ENCODE measurements around the gene ATG16L1. TPM values are rescaled to one million over a fixed set of nuclear protein-coding genes. Genes with fewer than 3 reads are reported as not detected.

The ATG16L1 gene
- total RNA-seq, 1 donor from 2014 or later, result 62.2 TPM

DNA sequence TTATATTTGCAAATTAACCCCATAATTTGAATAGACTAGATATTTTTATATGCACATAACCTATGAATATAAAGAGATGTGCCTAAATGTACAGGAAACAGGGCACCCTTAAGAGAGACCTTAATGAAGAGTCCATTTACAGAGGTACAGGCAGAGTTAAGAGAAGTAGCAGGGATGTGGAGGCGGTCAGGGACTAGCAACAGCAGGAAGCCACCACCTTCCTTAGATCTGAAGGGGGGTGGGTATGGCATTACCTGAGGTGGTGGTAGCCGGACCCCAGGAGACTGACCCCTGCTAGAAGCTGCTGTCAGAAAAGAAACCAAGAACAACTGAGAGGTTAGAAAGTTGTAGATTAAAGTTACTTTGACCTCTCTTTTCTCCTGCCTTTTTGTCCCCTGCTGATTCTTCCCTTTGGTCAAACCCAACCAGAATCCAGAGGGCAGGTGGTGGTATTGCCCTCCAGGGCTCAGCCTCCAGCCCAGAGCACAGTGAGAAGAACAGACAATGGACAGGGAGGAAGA, 24.9 kb upstream of the ATG16L1 start:
- intact Hi-C loops (cut with micrococcal nuclease), result no loop called here

DNA sequence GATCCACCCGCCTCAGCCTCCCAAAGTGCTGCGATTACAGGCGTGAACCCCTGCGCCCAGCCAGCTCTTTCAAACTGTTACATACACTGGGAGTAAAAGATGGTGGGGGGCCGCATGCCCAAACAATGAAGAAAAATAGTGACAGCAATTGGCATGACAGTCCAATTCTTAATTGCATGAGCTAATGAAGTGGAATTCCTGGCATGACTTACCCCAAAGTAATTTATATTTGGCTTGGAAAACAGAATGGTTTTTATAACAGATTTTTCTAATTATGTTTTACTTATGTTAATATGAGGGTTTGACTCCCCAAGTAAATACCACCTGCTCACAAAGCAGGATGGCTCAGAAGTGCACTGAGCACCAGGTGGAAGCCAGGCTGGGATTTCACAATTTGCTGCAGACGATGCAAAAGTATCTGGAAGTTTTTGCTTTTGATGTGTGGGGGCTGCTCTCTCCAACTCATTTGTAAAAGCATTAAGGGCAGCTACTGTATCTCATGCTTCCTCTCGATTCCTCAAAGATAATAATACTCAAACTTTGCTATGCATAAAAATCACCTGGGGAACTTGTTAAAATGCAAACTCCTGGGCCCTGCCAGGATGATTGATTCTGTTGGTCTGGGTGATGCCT, 24.0 kb upstream of the ATG16L1 start:
- intact Hi-C loops (cut with micrococcal nuclease), result no loop called here

DNA sequence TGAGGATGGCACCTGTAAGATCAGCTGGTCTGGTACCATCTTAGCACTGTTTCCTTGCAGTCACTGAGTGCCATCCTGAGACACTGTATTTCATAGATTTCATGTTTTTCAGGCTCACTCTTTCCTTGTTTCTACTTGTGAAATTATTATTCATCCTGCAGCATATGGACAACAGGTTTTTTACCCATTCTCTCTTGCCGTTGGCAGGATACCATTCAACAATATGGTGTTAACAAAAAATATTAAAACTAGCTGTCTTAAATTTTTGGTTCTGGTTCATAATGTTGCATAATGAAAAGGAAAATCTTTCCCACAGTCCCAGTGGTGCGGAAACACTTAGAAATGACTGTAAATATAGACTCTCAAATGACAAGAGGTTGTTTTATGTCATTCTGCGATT, 23.1 kb upstream of the ATG16L1 start:
- intact Hi-C loops (cut with micrococcal nuclease), result no loop called here

DNA sequence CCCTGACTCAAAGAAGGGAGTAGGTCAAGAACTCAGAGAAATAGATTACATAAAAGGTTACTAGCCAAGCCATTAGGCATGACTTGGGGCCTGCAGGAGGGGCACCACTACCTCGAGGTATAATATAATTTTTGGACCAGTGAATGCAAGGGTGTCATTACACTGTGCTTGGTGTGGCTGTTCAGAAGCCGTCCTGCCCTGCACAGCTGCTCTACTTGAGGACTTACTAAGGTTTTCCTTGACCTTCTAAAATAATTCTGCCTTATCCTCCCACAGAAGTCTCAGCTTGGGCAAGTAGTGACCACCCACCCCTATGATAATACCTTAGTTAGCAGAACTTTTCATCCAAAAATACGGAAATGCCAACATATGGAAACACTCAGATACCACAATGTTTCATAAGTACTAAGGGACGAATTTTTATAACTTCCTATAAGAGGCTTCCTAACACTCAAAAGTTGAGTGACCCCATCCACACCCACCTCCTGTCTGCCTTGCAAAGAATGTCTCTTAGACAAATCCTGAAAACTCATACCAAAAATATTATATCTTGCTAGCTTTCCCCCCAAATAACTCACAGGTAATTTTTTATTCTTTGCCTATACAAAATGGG, 17.7 kb upstream of the ATG16L1 start:
- intact Hi-C loops (cut with micrococcal nuclease), result loop anchor here (2.0 to 5.0 kb wide), 2 partner anchors 17 to 151 kb away; partner anchors contain the start of gene ATG16L1

DNA sequence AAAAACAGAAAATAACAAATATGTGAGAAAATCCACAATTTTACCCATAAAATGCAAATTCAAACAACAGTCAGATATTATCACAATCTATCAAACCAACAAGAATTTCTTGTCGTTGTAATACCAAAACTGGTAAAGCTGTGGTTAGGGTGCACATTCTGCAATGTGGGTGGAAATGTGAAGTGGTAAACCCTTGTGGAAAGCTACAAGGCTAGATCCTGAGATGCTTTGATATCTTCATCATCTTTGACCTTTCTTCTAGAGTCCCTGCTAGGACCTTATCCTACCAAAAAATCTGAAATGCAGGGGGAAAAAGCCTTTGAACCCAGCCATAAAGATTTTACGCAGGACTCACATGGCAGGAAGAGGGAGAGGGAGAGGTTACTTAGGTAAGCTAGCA, 17.2 kb upstream of the ATG16L1 start:
- intact Hi-C loops (cut with micrococcal nuclease), result loop anchor here (2.0 to 5.0 kb wide), 2 partner anchors 17 to 152 kb away; partner anchors contain the start of gene ATG16L1

DNA sequence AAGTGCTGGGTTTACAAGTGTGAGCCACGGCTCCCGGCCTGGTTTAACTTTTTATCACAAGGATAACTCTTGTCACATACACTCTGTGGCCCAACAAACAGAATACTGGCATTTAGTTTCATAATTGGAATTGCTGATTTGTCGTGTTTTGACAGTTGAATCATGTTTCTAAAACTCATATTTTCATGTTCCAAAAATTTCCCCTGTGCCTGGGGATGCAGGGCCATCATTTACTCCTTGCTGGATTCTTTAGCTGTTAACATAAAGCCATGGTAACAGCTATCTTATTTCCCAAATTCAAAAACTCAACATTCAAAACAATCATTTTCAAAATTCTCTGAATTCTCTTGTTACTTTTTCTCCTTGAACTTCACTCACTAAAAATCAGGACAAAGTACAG, 16.5 kb upstream of the ATG16L1 start:
- intact Hi-C loops (cut with micrococcal nuclease), result loop anchor here (2.0 to 5.0 kb wide), 2 partner anchors 16 to 153 kb away; partner anchors contain the start of gene ATG16L1

DNA sequence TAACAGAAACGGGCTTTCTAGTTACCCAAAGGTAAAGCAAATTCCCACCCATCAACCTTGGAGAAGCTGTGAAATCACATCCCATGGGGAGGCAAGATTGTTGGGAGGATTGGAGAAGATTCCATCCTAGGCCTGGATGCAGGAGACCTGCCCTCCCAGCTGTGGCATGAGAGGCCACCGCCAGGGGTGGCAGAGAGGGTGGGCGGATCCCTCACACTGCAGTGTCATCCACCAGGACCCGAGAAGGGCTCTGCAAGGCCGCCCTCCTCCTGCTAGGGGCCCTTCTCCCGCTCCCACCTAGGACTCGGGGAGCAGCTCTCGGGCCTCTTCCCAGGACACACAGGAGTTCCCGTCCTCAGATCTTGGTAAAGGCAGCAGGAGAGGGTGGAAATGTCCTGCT, 15.5 kb upstream of the ATG16L1 start:
- intact Hi-C loops (cut with micrococcal nuclease), result loop anchor here (2.0 kb wide), 1 partner anchor 15 kb away; the partner anchor contains the start of gene ATG16L1

DNA sequence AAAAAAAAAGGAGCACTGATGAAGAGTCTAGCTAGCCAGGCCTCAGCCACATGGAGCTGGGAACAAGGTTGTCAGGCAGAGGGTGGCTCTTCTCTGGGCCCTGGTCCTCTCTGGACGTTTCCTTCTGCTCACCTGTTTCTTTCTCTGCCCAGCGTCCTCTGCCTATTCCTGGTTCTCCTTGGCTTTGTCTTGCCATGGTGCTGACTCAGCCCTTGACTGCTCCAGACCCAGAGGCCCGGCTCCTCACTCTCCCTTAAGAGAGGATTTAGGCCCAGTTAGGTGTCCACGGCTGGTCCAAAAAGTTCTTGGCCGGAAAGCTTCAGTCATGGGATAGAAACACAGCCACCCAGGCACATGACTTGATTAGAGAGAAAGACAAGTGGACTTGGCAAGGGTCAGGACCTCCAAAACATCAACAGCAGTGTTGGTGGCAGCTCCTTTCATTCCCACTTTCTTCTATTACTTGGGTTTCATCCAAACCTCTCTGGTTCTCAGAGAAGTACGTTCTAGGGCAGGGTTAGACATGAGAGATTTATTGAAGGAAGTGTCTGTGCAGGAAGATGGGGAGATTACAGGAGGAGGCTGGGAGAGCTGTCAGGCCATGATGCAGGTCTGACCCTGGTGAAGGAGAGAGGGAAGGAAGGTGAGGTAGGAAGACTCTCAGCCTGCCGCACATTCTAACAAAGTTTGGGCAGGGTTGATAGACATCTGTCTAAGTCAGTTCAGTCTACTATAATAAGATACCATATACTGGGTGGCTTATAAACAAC, 14.5 kb upstream of the ATG16L1 start:
- intact Hi-C loops (cut with micrococcal nuclease), result no loop called here

DNA sequence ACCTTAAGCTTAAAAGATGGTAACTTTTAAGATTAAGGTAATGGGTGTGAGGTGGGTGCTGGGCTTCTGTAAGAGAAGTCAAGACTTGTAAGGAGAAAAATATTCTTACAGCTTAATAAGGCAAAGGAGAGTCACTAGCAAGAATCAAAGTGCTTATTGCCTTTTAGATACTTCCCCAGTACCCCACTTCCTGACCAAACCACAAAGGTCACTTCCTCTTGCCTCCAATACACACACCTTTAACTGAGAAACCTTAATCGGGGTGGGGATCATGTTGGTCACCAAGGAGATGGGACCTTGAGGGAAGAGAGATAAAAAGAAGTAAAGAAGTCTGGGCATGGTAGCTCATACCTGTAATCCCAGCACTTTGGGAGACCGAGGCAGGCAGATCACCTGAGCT, 10.6 kb upstream of the ATG16L1 start:
- intact Hi-C loops (cut with micrococcal nuclease), result loop anchor here (1.0 kb wide), 1 partner anchor 10 kb away; no protein-coding TSS in a partner anchor

DNA sequence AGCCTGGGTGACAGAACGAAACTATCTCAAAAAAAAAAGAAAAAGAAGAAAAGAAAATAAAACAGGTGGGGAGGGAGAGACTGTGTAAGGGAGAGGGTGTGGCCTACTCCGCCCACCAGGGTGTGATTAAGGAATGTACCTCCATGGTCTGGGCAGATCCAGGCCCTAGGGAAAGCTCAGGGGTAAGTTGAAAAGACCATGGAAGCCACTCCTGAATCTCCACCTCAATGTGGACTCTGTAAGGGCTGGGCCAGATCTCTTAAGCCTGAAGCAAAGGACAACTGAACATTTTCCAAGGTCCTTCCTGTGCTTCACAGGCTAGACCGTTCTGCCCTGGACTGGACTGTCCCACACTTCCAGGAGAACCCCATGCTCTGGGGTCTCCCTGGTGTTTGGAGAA, 9.7 kb upstream of the ATG16L1 start:
- intact Hi-C loops (cut with micrococcal nuclease), result loop anchor here (1.0 kb wide), 1 partner anchor 11 kb away; no protein-coding TSS in a partner anchor

DNA sequence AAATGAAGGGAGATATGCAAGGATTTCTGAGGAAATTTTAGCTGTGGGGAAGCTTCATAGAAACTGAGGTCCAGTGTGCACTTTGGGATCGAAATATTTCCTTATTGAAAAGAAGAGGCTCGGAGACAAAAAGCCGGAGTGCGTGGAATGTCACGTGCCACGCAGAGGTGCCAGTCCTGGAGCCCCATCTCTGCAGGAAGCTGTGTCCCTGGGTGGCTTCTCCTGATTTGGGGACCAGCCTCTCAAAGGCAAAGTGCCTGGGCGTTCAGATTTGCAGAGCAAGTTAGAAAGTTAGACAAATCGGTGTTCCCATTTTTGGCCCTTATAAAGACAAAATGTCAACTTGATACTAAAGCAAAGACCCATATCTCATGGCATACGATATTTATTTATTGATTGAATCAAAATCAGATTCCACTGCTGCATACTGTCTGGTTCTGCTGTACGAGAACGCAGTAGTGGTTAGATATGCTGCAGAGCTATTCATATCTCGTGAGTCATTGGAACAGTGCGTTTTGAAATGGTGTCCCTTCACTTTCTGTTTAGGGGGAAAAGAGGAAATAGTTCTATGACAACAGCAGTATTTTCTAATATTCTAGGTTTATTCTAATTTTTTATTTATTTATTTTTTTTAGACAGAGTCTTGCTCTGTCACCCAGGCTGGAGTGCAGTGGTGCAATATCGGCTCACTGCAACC, 9.1 kb upstream of the ATG16L1 start:
- intact Hi-C loops (cut with micrococcal nuclease), result no loop called here

DNA sequence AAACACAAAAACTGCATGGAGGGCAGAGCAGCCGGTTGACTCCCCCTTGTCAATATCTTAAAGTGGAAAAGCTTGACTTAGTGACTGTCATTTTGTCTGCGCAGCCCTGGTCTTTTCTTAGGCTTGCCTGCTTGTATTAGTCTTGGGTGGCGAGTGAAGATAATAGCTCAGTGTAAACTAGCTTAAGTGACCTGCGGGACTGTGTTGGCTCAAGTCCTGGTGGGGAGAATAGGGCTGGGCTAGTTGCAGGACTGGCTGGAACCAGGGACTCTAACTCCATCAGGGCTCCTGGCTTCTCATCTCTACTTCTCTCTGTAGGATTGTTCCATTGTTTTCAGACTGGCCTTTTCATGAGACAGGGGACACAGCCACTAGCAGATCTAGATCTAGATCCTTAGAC, 8.1 kb upstream of the ATG16L1 start:
- intact Hi-C loops (cut with micrococcal nuclease), result no loop called here

DNA sequence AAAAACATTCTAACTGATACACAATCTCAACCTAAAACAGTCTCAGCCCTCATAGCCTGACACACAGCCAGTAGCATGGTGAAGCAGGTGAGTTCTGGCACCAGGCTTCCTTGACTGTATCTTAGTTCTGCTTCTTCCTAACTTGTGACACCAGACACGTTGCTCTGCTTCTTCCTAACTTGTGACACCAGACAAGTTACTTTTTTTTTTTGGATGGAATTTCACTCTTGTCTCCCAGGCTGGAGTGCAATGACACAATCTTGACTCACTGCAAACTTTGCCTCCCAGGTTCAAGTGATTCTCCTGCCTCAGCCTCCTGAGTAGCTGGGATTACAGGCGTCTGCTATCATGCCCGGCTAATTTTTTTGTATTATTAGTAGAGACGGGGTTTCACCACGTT, 6.7 kb upstream of the ATG16L1 start:
- intact Hi-C loops (cut with micrococcal nuclease), result no loop called here

DNA sequence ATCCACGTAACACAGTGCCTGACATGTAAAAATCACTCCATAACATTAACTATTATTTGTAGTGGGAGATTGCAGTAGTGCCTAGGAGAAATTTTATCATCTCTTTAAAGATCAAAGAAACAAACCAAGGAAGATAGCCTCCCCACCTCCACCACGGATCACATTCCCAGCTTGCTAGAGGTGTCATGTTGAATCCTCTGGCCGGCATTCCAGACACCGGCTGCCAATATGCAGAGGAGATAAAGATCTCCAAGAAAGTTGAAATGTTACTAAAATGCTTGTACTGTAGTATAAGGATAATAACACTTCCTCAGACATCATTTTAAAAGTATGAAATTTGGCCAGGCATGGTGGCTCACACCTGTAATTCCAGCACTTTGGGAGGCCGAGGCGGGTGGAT, 6.1 kb upstream of the ATG16L1 start:
- intact Hi-C loops (cut with micrococcal nuclease), result no loop called here

DNA sequence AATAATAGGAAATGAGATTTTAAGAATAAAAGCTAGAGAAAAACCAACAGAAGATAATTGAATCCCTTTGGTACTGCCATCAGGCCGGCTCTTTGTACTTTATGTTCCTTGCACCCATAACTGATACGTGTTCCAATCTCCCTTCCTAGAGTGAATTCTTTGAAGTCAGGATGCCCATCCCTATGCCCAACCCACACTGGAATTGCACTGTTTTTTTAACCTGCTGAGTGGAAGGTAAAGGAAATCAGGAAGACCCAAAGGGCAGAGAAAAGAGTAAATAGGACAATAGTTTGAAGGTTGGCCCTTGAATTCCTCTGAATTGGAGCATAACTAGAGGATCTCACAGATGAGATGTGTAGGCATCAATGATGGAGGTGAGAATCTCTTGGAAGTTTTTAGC, 4.4 kb upstream of the ATG16L1 start:
- intact Hi-C loops (cut with micrococcal nuclease), result no loop called here

DNA sequence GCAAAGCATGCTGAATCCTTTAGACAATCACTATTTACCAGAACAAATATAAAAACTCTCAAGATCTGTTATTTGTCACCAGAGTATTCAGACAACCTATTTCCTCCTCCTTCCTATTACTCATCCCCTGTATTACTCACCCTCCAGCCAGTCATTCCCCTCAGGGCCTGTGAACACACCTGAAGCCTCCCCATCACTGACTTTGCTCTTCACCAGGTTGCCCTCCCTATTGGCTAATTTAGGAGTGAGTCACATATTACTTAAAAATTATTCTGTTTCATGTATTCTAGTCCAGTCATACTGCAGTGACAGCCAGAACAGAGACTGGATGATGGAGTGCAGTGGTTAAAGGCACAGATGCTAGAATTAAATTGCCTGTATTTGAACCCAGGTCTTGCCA, 3.7 kb upstream of the ATG16L1 start:
- intact Hi-C loops (cut with micrococcal nuclease), result no loop called here

DNA sequence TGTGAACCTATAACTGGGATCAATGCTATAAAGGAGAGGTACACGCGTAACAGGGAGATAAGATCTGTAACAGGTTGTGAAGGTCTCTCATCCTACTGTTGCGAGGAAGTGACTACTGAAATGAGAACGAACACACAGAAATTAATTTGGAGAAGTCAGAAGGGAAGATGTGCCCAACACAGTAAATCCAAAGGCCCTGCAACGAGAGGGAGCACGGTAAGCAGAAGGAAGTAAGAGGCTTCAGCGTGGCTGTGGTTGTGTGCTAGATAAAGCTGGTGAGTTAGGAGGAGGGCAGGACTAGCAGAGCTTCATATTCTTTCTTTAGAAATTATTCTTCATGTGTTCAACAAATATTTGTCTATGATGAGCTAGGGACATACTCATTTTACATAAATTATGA, 2.5 kb upstream of the ATG16L1 start:
- intact Hi-C loops (cut with micrococcal nuclease), result no loop called here

DNA sequence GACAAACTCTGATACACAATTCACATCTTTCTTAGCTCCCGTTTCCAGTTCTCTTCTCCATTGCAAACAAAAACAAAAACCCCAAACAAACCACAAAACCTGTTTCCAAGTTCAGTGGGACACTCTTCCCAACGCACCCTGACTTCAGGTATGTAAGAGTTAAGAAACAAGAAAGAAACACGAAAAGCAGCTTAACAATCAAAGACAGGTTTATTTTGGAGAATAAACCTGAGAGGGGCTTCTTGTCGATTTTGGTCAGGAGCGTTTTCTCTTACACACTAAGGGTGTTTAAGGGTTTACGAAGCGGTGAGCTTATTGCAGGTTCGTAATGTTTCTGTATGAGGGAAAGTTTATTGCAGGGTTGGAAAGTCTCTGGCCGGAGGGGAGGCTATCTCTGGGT, 905 bp upstream of the ATG16L1 start:
- intact Hi-C loops (cut with micrococcal nuclease), result loop anchor here (2.0 to 5.0 kb wide), 5 partner anchors 16 to 698 kb away; partner anchors contain the start of genes EIF4E2, GIGYF2 and TIGD1

DNA sequence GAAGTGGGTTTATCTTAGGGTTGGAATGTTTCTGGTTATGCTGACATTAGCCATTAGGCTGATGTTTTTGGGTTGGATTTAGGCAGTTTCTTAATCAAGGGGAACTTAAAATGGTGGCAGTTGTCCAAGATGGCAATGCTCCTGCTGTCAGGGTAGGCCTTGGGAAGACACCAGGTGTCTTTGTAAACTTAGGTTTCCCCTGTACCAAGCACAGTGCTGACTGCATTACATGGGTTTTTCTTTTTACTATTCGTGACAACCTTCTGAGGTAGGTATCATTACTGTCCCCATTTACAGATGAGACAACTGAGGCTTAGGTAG, 528 bp upstream of the ATG16L1 start:
- intact Hi-C loops (cut with micrococcal nuclease), result loop anchor here (1.0 to 5.0 kb wide), 11 partner anchors 16 to 699 kb away; partner anchors contain the start of genes EIF4E2, GIGYF2, INPP5D and TIGD1

DNA sequence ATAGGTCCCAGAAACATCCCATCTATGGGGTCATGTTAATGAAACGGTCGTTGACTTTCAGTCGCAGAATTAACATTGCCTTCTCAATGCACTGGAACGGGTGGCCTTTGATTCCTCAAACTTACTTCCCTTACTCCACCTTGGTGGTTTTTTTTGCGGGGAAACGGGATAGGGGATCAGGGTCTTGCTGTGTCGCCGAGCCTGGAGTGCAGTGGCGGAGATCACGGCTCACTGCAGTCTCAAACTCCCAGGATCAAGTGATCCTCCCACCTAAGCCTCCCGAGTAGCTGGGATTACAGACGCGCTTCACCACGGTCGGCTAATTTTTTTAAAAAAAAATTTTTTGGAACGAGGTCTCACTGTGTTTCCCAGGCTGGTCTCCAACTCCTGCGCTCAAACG, 754 bp downstream of the ATG16L1 start:
- intact Hi-C loops (cut with micrococcal nuclease), result loop anchor here (5.0 kb wide), 3 partner anchors 490 to 700 kb away; partner anchors contain the start of genes EIF4E2, GIGYF2 and TIGD1

DNA sequence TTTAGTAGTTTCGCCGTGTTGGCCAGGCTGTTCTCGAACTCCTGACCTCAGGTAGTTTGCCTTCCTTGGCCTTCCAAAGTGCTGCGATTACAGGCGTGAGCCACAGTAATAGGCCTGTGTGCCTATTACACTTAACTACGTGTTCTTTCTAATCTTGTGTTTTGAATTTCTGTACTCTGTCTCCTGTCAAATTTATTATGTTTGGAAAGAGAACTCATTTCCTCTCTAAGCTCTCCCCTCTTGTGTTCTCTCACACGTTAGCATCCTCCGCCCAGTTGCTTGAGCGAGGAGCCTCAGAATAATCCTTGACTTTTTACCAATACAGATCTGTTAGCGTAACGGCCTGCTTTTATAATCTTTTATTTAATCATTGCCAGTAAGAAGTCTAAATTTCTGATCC, 3.7 kb downstream of the ATG16L1 start:
- intact Hi-C loops (cut with micrococcal nuclease), result no loop called here

Data from T-helper 2 cell treated with Interferon-gamma antibody and Interleukin-4, amounts not matched to agents 100 ng/mL and 5 ng/mL, for 36 hours (primary cell).